Measurements from ENCODE around the gene UNC13D. TPM values are rescaled to one million over a fixed set of nuclear protein-coding genes. Genes with fewer than 3 reads are reported as not detected.

Gene UNC13D
- polyA plus RNA-seq, 1 donor from 2014 or later, result 1.2 TPM

GRCh38 chr17:75839942-75840798 lies 4.0 kb downstream of the UNC13D start:
- H4K20me1 ChIP-seq (ENCODE audit: insufficient read depth), result no peaks in the 10 kb centered on the region
- H3K9ac ChIP-seq (ENCODE audit: low read length), result no peak overlapping the region
- H3K79me2 ChIP-seq (replicated peaks; ENCODE audit: insufficient read depth, low read length), result no peaks in the 10 kb centered on the region
- H3K9me2 ChIP-seq (ENCODE audit: insufficient read depth, low read length), result no peaks in the 10 kb centered on the region
- H3K4me3 ChIP-seq (ENCODE audit: low read length), result no peak overlapping the region
- H3K9me3 ChIP-seq (ENCODE audit: low read length), result no peaks in the 10 kb centered on the region
- H3F3A ChIP-seq (ENCODE audit: insufficient read depth, low read length, poor library complexity, severe bottlenecking), result no peaks in the 10 kb centered on the region
- H3K4me2 ChIP-seq (ENCODE audit: low read length), result no peak overlapping the region
- H3K36me3 ChIP-seq (ENCODE audit: insufficient read depth, low read length), result no peaks in the 10 kb centered on the region
- no peak overlapping the region for H2AFZ ChIP-seq (ENCODE audit: low read depth, low read length)
- H3K27ac ChIP-seq (ENCODE audit: low read length), result no peak overlapping the region
- H3K27me3 ChIP-seq (ENCODE audit: insufficient read depth, low read depth, low read length), result no peaks in the 10 kb centered on the region
- TF ChIP-seq POLR2AphosphoS5 (IDR thresholded peaks at IDR 0.05) (no peak), REST (IDR thresholded peaks at IDR 0.05; ENCODE audit: borderline replicate concordance) (no peak), EZH2 (IDR thresholded peaks at IDR 0.05; ENCODE audit: borderline replicate concordance, insufficient read depth, low read length, poor library complexity, severe bottlenecking) (no peak), TAF1 (IDR thresholded peaks at IDR 0.05; ENCODE audit: low read depth) (no peak), SMC3 (conservative IDR thresholded peaks at IDR 0.05; ENCODE audit: poor library complexity) (no peak), RAD21 (conservative IDR thresholded peaks at IDR 0.05) (no peak), MXI1 (conservative IDR thresholded peaks at IDR 0.05; ENCODE audit: poor library complexity, severe bottlenecking) (no peak), EP300 (conservative IDR thresholded peaks at IDR 0.05; ENCODE audit: poor library complexity, severe bottlenecking) (no peak), CTCF (IDR thresholded peaks at IDR 0.05; ENCODE audit: poor library complexity, severe bottlenecking) (no peak)

- no peak overlapping the region for H3K27ac ChIP-seq (ENCODE audit: low read length)
- H3K27me3 ChIP-seq (ENCODE audit: insufficient read depth, low read depth, low read length), result no peaks in the 10 kb centered on the region
- TF ChIP-seq MXI1 (conservative IDR thresholded peaks at IDR 0.05; ENCODE audit: poor library complexity, severe bottlenecking) (no peak), EZH2 (IDR thresholded peaks at IDR 0.05; ENCODE audit: borderline replicate concordance, insufficient read depth, low read length, poor library complexity, severe bottlenecking) (no peak), CTCF (IDR thresholded peaks at IDR 0.05; ENCODE audit: poor library complexity, severe bottlenecking) (no peak), TAF1 (IDR thresholded peaks at IDR 0.05; ENCODE audit: low read depth) (no peak), SMC3 (conservative IDR thresholded peaks at IDR 0.05; ENCODE audit: poor library complexity) (no peak), POLR2AphosphoS5 (IDR thresholded peaks at IDR 0.05) (no peak), EP300 (conservative IDR thresholded peaks at IDR 0.05; ENCODE audit: poor library complexity, severe bottlenecking) (no peak), RAD21 (conservative IDR thresholded peaks at IDR 0.05) (no peak), REST (IDR thresholded peaks at IDR 0.05; ENCODE audit: borderline replicate concordance) (no peak)
- no peaks in the 10 kb centered on the region for H3K9me2 ChIP-seq (ENCODE audit: insufficient read depth, low read length)
- no peak overlapping the region for H3K9ac ChIP-seq (ENCODE audit: low read length)
- no peak overlapping the region for H3K4me3 ChIP-seq (ENCODE audit: low read length)
- no peaks in the 10 kb centered on the region for H3K79me2 ChIP-seq (replicated peaks; ENCODE audit: insufficient read depth, low read length)
- no peak overlapping the region for H2AFZ ChIP-seq (ENCODE audit: low read depth, low read length)
- no peaks in the 10 kb centered on the region for H3K9me3 ChIP-seq (ENCODE audit: low read length)
- H3K36me3 ChIP-seq (ENCODE audit: insufficient read depth, low read length), result no peaks in the 10 kb centered on the region
- no peaks in the 10 kb centered on the region for H4K20me1 ChIP-seq (ENCODE audit: insufficient read depth)
- H3K4me2 ChIP-seq (ENCODE audit: low read length), result no peak overlapping the region
- H3F3A ChIP-seq (ENCODE audit: insufficient read depth, low read length, poor library complexity, severe bottlenecking), result no peaks in the 10 kb centered on the region
Observed at GRCh38 chr17:75838410-75838809, 5.8 kb downstream of the UNC13D start.
